Neural cell (in vitro differentiated cells): ENCODE measurements around the gene RAB11FIP4. TPM values are rescaled to one million over a fixed set of nuclear protein-coding genes. Genes with fewer than 3 reads are reported as not detected.

Experiments
- H2AFZ ChIP-seq: fragments of 200-600, 300-800 bp; sonication (generic), shearing (Covaris generic); 2 replicates; pipeline ENCODE4 v1.6.0; 2014; ENCODE audit warnings: low read depth, mild to moderate bottlenecking, antibody characterized with exemption, low read length, moderate library complexity
- H3F3A ChIP-seq: fragments of 200-600 bp; shearing (Covaris generic); 2 replicates; pipeline ENCODE4 v1.6.1; 2016; ENCODE audit warnings: mild to moderate bottlenecking, moderate library complexity, mixed read lengths, antibody characterized with exemption, low read length; ENCODE audit not compliant: insufficient read depth, poor library complexity, severe bottlenecking
- H3K27ac ChIP-seq: fragments of 200-600, 300-800 bp; sonication (generic), shearing (Covaris generic); 2 replicates; pipeline ENCODE4 v1.5.1; 2014; ENCODE audit warnings: mild to moderate bottlenecking, low read length, moderate library complexity
- H3K27me3 ChIP-seq: fragments of 300-800, 200-600 bp; sonication (generic), shearing (Covaris generic); 2 replicates; pipeline ENCODE4 v1.6.0; 2014; ENCODE audit warnings: mild to moderate bottlenecking, low read depth, low read length, moderate library complexity; ENCODE audit not compliant: insufficient read depth
- H3K36me3 ChIP-seq: fragments of 300-800, 200-600 bp; sonication (generic), shearing (Covaris generic); 2 replicates; pipeline ENCODE4 v1.5.1; 2014; ENCODE audit warnings: mild to moderate bottlenecking, antibody characterized with exemption, low read length, moderate library complexity; ENCODE audit not compliant: insufficient read depth
- H3K4me2 ChIP-seq: fragments of 300-800, 200-600 bp; sonication (generic), shearing (Covaris generic); 2 replicates; pipeline ENCODE4 v1.6.0; 2014; ENCODE audit warnings: mild to moderate bottlenecking, low read length
- H3K4me3 ChIP-seq: fragments of 300-800, 200-600 bp; sonication (generic), shearing (Covaris generic); 2 replicates; pipeline ENCODE4 v1.5.1; 2014; ENCODE audit warnings: mild to moderate bottlenecking, low read length, moderate library complexity
- H3K79me2 ChIP-seq: fragments of 200-600 bp; shearing (Covaris generic); replicated peaks from 2 replicates; pipeline ENCODE4 v1.6.0; 2014; ENCODE audit warnings: mild to moderate bottlenecking, low read length, moderate library complexity; ENCODE audit not compliant: insufficient read depth
- H3K9ac ChIP-seq: fragments of 300-800, 200-600 bp; sonication (generic), shearing (Covaris generic); 2 replicates; pipeline ENCODE4 v1.6.1; 2016; ENCODE audit warnings: mild to moderate bottlenecking, low read length, mixed read lengths
- H3K9me2 ChIP-seq: fragments of 200-600 bp; shearing (Covaris generic); 2 replicates; pipeline ENCODE4 v1.6.1; 2016; ENCODE audit warnings: mild to moderate bottlenecking, low read length, mixed read lengths; ENCODE audit not compliant: insufficient read depth
- H3K9me3 ChIP-seq: fragments of 200-600, 300-800 bp; sonication (generic), shearing (Covaris generic); 2 replicates; pipeline ENCODE4 v1.6.1; 2016; ENCODE audit warnings: mild to moderate bottlenecking, mixed run types, low read length, moderate library complexity, mixed read lengths
- H4K20me1 ChIP-seq: fragments of 200-600 bp; shearing (Covaris generic); 2 replicates; pipeline ENCODE4 v1.6.1; 2016; ENCODE audit warnings: mild to moderate bottlenecking, mixed run types; ENCODE audit not compliant: insufficient read depth
- EP300 ChIP-seq: fragments of 450-650 bp; conservative IDR thresholded peaks from 2 replicates; pipeline ENCODE4 v1.6.1; 2014; ENCODE audit warnings: antibody characterized with exemption, mild to moderate bottlenecking, moderate library complexity; ENCODE audit not compliant: poor library complexity, severe bottlenecking
- EZH2 ChIP-seq: fragments of 200-600, 300-800 bp; shearing (Covaris generic), sonication (generic); IDR thresholded peaks from 2 replicates; pipeline ENCODE4 v1.6.1; 2014; ENCODE audit warnings: antibody characterized with exemption, low read length, borderline replicate concordance, mild to moderate bottlenecking; ENCODE audit not compliant: insufficient read depth, poor library complexity, severe bottlenecking
- MXI1 ChIP-seq: fragments of 450-650 bp; conservative IDR thresholded peaks from 2 replicates; pipeline ENCODE4 v1.6.1; 2014; ENCODE audit warnings: antibody characterized with exemption, mild to moderate bottlenecking; ENCODE audit not compliant: poor library complexity, severe bottlenecking
- POLR2AphosphoS5 ChIP-seq: IDR thresholded peaks from 2 replicates; pipeline ENCODE4 v1.6.1; 2012
- RAD21 ChIP-seq: fragments of 450-650 bp; conservative IDR thresholded peaks from 2 replicates; pipeline ENCODE4 v1.6.1; 2014; ENCODE audit warnings: antibody characterized with exemption, mild to moderate bottlenecking, moderate library complexity
- REST ChIP-seq: IDR thresholded peaks from 2 replicates; pipeline ENCODE4 v1.6.1; 2012; ENCODE audit warnings: borderline replicate concordance
- SMC3 ChIP-seq: fragments of 450-650 bp; conservative IDR thresholded peaks from 2 replicates; pipeline ENCODE4 v1.6.1; 2014; ENCODE audit warnings: antibody characterized with exemption, mild to moderate bottlenecking, moderate library complexity; ENCODE audit not compliant: poor library complexity
- TAF1 ChIP-seq: IDR thresholded peaks from 2 replicates; pipeline ENCODE4 v1.6.1; 2012; ENCODE audit warnings: low read depth
- polyA plus RNA-seq: library from polyadenylated mRNA; depleted of rRNA; stranded (reverse); fragments of >200 nt; gene quantifications from 2 replicates; pipeline ENCODE4 v1.2.3, GENCODE V29; 2014
- TF ChIP-seq, protein P1 (sequence below): fragments of 450-650 bp; IDR thresholded peaks from 2 replicates; pipeline ENCODE4 v1.5.1; 2014; ENCODE audit warnings: antibody characterized with exemption, mild to moderate bottlenecking, moderate library complexity; ENCODE audit not compliant: poor library complexity, severe bottlenecking

The RAB11FIP4 gene
- polyA plus RNA-seq, 1 donor from 2014 or later, result 14.4 TPM

- TF ChIP-seq EZH2, result no peak
Observed at GRCh38 chr17:31580316-31580705, 188.8 kb downstream of the RAB11FIP4 start (continued).

GRCh38 chr17:31580706-31581490 is 189.4 kb downstream of the RAB11FIP4 start:
- TF ChIP-seq EZH2, result no peak
- no peak for TF ChIP-seq RAD21
- TF ChIP-seq POLR2AphosphoS5, result no peak
- TF ChIP-seq SMC3, result no peak
- no peak for TF ChIP-seq MXI1
- TF ChIP-seq, protein P1, sequence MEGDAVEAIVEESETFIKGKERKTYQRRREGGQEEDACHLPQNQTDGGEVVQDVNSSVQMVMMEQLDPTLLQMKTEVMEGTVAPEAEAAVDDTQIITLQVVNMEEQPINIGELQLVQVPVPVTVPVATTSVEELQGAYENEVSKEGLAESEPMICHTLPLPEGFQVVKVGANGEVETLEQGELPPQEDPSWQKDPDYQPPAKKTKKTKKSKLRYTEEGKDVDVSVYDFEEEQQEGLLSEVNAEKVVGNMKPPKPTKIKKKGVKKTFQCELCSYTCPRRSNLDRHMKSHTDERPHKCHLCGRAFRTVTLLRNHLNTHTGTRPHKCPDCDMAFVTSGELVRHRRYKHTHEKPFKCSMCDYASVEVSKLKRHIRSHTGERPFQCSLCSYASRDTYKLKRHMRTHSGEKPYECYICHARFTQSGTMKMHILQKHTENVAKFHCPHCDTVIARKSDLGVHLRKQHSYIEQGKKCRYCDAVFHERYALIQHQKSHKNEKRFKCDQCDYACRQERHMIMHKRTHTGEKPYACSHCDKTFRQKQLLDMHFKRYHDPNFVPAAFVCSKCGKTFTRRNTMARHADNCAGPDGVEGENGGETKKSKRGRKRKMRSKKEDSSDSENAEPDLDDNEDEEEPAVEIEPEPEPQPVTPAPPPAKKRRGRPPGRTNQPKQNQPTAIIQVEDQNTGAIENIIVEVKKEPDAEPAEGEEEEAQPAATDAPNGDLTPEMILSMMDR, result no peak
- TF ChIP-seq TAF1, result no peak
- TF ChIP-seq EP300, result no peak
- TF ChIP-seq REST, result no peak
- no peak overlapping the region for H3K9ac ChIP-seq
- H3K4me2 ChIP-seq, result no peak overlapping the region
- H4K20me1 ChIP-seq, result no peaks in the 10 kb centered on the region
- no peak overlapping the region for H2AFZ ChIP-seq
- H3F3A ChIP-seq, result no peaks in the 10 kb centered on the region
- no peaks in the 10 kb centered on the region for H3K9me2 ChIP-seq
- H3K27ac ChIP-seq, result no peak overlapping the region
- H3K9me3 ChIP-seq, result no peaks in the 10 kb centered on the region
- no peaks in the 10 kb centered on the region for H3K79me2 ChIP-seq
- no peak overlapping the region for H3K4me3 ChIP-seq
- no peaks in the 10 kb centered on the region for H3K27me3 ChIP-seq
- H3K36me3 ChIP-seq, result no peaks in the 10 kb centered on the region

DNA sequence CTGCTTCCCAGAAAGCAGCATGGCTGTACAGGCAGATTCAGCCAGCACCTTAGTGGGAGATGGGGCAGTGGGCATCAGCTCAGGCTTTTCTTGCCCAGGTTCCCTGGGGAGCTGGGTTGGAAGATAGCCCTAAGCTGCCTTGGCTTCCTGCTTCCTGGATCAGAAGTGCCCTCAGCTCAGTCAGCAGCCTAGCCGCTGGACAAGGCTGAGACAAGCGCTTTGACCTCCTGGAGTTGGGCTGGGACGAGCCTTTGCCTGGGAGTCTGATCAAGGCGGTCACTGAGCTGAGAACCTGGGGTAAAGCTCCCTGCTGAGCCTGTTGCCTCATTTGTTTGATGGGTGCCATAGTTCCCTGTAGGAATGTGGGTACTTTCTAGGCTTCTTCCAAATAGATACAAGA is 190.0 kb downstream of the RAB11FIP4 start:
- Histone ChIP-seq H3K9me2 (no peaks in the 10 kb centered on the region), H3K9ac (no peak overlapping the region), H3K4me2 (no peak overlapping the region), H2AFZ (no peak overlapping the region), H3K4me3 (no peak overlapping the region), H3K36me3 (no peaks in the 10 kb centered on the region), H4K20me1 (no peaks in the 10 kb centered on the region), H3F3A (no peaks in the 10 kb centered on the region), H3K27ac (no peak overlapping the region), H3K9me3 (no peaks in the 10 kb centered on the region), H3K27me3 (no peaks in the 10 kb centered on the region), H3K79me2 (no peaks in the 10 kb centered on the region)
- TF ChIP-seq RAD21, result no peak
- TF ChIP-seq EP300, result no peak
- no peak for TF ChIP-seq SMC3
- TF ChIP-seq REST, result no peak
- no peak for TF ChIP-seq MXI1
- TF ChIP-seq, protein P1, result no peak
- TF ChIP-seq TAF1, result no peak
- TF ChIP-seq POLR2AphosphoS5, result no peak
- no peak for TF ChIP-seq EZH2
